Ishikawa (cell line): ENCODE results near the gene TYMP.

Experiments used
- EP300 ChIP-seq: IDR thresholded peaks from 2 replicates; pipeline ENCODE4 v1.6.1; 2012; ENCODE audit warnings: borderline replicate concordance
- FOXM1 ChIP-seq: IDR thresholded peaks from 2 replicates; pipeline ENCODE4 v1.6.1; 2012; ENCODE audit warnings: low read depth, borderline replicate concordance
- NFIC ChIP-seq: IDR thresholded peaks from 2 replicates; pipeline ENCODE4 v1.6.1; 2012
- RAD21 ChIP-seq: IDR thresholded peaks from 2 replicates; pipeline ENCODE4 v1.6.1; 2012; ENCODE audit warnings: low read depth
- TAF1 ChIP-seq: IDR thresholded peaks from 2 replicates; pipeline ENCODE4 v1.6.1; 2012; ENCODE audit warnings: low read depth, mild to moderate bottlenecking
- TCF12 ChIP-seq: IDR thresholded peaks from 2 replicates; pipeline ENCODE4 v1.6.1; 2012; ENCODE audit warnings: low read depth
- YY1 ChIP-seq: IDR thresholded peaks from 2 replicates; pipeline ENCODE4 v1.6.1; 2012; ENCODE audit warnings: low read depth
- TF ChIP-seq, protein P1 (sequence below): IDR thresholded peaks from 2 replicates; pipeline ENCODE4 v1.6.1; 2012
- TF ChIP-seq, protein P2 (sequence below): IDR thresholded peaks from 2 replicates; pipeline ENCODE4 v1.6.1; 2012; ENCODE audit warnings: low read depth, mild to moderate bottlenecking
- TF ChIP-seq, protein P3 (sequence below): IDR thresholded peaks from 2 replicates; pipeline ENCODE4 v1.6.1; 2012

DNA sequence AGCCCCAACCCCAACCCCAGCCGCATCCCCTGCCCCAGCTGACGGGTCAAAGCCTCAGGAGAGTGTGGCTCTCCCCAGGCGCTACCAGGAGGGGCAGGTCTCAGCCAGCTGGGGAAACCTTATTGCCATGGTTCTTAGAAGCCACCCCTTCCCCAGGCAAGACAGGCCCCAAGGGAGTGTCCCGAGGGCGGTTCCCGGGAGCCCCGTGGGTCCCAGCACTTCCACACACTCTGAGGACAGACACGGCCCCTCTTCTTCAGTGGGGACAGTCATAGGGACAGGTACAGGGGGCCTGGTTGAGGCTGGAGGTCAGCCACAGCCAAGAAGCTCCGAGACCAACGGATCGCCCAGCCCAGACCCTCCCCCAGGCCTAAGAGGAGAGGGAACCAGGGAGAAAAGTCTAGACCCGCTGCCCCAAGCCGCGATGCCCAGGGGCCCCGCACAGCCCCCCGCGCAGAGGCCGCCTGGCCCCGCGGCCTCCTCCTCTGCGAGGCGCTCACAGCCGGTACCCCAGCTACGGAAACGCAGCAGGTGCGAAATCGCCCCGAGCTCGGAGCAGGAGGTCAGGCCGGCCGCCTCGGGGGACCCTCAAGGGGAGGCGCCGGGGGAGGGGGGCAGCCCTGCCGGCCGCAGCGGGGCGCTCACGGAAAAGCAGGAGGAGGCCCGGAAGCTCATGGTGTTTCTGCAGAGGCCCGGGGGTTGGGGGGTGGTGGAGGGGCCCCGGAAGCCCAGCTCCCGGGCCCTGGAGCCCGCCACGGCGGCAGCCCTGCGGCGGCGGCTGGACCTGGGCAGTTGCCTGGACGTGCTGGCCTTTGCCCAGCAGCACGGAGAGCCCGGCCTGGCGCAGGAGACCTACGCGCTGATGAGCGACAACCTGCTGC lies 18.5 kb upstream of the TYMP start:
- TF ChIP-seq EP300 (no peak), NFIC (no peak), YY1 (no peak), FOXM1 (no peak), RAD21 (no peak), TCF12 (no peak), TAF1 (no peak)
- TF ChIP-seq, protein P1, sequence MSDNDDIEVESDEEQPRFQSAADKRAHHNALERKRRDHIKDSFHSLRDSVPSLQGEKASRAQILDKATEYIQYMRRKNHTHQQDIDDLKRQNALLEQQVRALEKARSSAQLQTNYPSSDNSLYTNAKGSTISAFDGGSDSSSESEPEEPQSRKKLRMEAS, result no peak
- TF ChIP-seq, protein P2, sequence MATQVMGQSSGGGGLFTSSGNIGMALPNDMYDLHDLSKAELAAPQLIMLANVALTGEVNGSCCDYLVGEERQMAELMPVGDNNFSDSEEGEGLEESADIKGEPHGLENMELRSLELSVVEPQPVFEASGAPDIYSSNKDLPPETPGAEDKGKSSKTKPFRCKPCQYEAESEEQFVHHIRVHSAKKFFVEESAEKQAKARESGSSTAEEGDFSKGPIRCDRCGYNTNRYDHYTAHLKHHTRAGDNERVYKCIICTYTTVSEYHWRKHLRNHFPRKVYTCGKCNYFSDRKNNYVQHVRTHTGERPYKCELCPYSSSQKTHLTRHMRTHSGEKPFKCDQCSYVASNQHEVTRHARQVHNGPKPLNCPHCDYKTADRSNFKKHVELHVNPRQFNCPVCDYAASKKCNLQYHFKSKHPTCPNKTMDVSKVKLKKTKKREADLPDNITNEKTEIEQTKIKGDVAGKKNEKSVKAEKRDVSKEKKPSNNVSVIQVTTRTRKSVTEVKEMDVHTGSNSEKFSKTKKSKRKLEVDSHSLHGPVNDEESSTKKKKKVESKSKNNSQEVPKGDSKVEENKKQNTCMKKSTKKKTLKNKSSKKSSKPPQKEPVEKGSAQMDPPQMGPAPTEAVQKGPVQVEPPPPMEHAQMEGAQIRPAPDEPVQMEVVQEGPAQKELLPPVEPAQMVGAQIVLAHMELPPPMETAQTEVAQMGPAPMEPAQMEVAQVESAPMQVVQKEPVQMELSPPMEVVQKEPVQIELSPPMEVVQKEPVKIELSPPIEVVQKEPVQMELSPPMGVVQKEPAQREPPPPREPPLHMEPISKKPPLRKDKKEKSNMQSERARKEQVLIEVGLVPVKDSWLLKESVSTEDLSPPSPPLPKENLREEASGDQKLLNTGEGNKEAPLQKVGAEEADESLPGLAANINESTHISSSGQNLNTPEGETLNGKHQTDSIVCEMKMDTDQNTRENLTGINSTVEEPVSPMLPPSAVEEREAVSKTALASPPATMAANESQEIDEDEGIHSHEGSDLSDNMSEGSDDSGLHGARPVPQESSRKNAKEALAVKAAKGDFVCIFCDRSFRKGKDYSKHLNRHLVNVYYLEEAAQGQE, result no peak
- TF ChIP-seq, protein P3, sequence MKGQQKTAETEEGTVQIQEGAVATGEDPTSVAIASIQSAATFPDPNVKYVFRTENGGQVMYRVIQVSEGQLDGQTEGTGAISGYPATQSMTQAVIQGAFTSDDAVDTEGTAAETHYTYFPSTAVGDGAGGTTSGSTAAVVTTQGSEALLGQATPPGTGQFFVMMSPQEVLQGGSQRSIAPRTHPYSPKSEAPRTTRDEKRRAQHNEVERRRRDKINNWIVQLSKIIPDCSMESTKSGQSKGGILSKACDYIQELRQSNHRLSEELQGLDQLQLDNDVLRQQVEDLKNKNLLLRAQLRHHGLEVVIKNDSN, result no peak
